GM12865 (cell line): ENCODE data around the gene CAPS.

ENCODE experiments used
- DNase-seq: peaks from one replicate; pipeline ENCODE4 v3.0.0; 2010; ENCODE audit warnings: low read depth
- H3K4me3 ChIP-seq: 2 replicates; pipeline ENCODE4 v1.5.1; 2011; ENCODE audit warnings: mild to moderate bottlenecking, low read depth, low read length, control low read depth
- CTCF ChIP-seq: IDR thresholded peaks from 2 replicates; pipeline ENCODE4 v1.5.1; 2011; ENCODE audit warnings: low read length, control low read depth, low read depth, inconsistent platforms; ENCODE audit not compliant: insufficient read depth; ENCODE audit errors: missing control alignments

The CAPS gene

GRCh38 chr19:5893907-5894703 is 19.9 kb upstream of the CAPS start:
- H3K4me3 ChIP-seq, result no peak overlapping the region
- DNase-seq, result no peak
- no peak for TF ChIP-seq CTCF

- H3K4me3 ChIP-seq, result no peak overlapping the region
- no peak for DNase-seq
- no peak for TF ChIP-seq CTCF
Measured at GRCh38 chr19:5894704-5895349, 19.2 kb upstream of the CAPS start.

- H3K4me3 ChIP-seq, result no peak overlapping the region
- TF ChIP-seq CTCF, result no peak
- no peak for DNase-seq
Measured at GRCh38 chr19:5895409-5895808, 18.6 kb upstream of the CAPS start.

DNA sequence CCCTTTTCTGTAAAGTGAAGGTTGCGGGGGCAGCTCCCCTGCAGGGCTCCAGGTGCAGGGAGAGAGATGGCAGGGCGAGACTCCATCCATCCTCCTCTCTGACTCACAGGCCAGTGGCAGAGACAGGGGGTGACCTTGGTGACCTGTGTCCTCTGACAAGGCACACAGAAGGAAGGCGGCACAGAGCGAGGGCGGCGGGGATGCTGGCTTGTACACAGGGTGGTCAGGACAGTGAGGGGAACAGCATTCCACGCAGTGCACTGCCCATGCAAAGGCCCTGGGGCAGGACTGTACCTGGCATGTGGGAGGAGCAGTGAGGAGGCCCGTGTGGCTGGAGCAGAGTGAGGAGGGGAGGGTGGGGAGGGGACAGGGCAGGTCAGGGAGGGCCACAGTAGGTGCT is 18.2 kb upstream of the CAPS start:
- no peak for DNase-seq
- TF ChIP-seq CTCF, result no peak

DNA sequence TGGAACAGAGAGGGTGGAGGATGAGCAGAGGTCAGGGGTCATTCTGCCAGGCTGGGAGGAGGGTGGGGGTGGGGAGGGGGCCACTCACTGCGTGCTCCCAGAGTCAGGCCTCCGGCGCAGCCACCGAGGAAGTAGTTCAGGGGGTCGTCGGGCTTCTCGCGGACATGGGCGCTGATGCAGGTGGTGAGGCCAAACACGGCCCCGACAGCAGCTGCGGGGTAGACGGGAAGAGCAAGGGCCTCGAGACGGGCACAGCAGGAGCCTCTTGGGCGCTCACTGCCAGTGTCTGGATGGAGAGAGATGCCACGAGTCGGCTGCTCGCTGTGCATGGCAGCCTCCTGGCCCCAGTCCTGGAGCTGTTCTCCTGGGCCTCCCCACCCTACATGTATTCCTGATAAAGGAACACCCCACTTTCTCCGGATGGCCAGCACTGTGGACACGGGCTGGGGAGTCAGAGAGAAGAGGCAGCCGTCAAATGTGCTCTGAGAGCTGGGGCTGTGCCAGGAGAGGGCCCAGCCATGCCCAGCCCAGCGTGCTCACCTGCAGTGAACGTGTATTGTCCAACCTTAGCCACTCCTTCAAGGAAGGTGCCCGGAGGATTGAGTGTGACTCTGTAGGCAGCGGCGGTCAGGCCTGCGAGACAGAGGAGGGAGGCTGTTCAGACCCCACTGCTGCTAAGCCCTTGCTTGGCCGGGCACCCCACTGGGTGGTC is 17.5 kb upstream of the CAPS start:
- H3K4me3 ChIP-seq, result no peak overlapping the region
- no peak for TF ChIP-seq CTCF
- DNase-seq, result no peak

More for the DNA sequence above, 18.2 kb upstream of the CAPS start:
- no peak overlapping the region for H3K4me3 ChIP-seq

DNA sequence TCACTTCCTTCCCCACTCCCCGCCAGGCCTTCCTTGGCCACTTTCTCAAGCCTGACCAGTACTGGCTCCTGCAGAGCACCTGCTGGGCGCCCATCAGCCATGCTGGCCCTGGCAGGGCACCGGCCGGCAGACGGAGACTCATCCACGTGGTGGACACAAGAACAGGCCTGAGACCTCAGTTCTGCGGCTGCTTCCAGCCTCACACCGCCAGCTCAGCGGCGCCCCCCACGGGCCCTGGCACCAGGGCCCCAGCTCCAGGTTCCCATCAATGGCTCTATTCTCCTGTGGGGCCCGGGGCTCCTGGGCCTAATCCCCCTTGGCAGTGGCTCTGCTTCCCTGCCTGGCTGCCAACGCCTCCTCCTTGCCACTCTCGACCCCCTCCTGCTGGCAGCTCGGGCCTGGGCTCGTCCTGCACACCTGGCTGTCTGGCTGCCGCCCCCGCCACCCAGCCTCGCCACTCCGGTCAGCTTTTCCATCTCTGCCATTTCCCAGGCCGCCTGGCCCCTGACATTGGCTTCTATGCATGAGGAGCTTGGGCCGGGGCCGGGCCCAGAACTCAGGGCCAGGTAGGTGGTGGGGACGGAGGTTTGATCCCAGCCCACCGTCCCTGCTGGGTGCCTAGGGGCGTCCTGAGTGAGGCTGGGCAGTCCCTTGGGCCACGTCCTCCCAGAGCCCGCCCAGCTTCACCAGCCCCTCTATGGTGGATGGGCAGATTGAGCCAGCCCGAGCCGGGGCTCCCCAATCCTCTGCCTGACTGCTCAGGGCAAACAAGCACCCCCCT is 16.7 kb upstream of the CAPS start:
- no peak for DNase-seq
- no peak overlapping the region for H3K4me3 ChIP-seq
- no peak for TF ChIP-seq CTCF
